OCI-LY7 (cell line): ENCODE results near the gene MAP2K5.

Source experiments
- EZH2phosphoT487 ChIP-seq: fragments of 200-600 bp; sonication (generic); IDR thresholded peaks from 2 replicates; pipeline ENCODE4 v1.6.1; 2018; ENCODE audit warnings: low read depth, borderline replicate concordance, mild to moderate bottlenecking, mixed run types, antibody characterized with exemption, low read length, moderate library complexity, mixed read lengths
- TF ChIP-seq, protein P1 (sequence below): fragments of 200-600 bp; sonication (generic); conservative IDR thresholded peaks from 2 replicates; pipeline ENCODE4 v1.5.1; 2014; ENCODE audit warnings: mild to moderate bottlenecking, antibody characterized with exemption, low read length, moderate library complexity, mixed read lengths

DNA sequence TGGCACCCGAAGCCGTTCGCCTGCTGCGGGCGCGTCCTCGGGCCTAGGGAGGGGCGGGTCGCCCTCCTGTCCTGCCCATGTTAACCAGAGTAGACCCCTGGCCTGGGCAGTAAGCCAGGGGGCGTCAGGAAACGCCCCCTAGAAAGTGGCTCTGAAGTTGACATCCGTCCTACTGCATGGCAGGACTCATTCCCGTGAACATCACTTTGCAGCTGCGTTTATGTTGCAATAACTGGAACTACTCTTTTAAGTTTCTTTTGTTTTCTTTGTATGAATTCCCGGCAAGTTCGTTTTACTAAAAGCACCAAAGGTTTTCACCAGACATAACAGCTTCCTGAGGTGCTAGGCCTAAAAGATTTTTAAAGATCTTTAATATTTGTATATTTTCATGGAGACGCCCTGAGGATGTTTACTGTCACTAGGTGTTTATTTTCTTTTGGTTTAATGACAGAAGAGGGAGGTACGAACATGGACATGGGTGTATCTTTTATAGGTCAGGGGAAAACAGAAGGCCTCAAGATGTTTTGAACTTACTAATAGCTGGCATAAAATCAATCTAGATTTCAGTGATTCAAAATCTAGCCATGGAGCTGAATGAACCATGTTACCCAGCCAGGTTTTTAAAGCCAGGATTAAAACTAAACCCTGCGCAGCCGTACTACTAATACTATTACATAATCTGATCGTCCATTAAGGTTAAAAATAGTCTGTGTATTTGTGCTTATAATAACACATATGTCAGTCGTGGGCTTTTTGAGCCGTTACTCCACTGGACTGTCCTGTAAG, 20.5 kb upstream of the MAP2K5 start:
- TF ChIP-seq, protein P1, sequence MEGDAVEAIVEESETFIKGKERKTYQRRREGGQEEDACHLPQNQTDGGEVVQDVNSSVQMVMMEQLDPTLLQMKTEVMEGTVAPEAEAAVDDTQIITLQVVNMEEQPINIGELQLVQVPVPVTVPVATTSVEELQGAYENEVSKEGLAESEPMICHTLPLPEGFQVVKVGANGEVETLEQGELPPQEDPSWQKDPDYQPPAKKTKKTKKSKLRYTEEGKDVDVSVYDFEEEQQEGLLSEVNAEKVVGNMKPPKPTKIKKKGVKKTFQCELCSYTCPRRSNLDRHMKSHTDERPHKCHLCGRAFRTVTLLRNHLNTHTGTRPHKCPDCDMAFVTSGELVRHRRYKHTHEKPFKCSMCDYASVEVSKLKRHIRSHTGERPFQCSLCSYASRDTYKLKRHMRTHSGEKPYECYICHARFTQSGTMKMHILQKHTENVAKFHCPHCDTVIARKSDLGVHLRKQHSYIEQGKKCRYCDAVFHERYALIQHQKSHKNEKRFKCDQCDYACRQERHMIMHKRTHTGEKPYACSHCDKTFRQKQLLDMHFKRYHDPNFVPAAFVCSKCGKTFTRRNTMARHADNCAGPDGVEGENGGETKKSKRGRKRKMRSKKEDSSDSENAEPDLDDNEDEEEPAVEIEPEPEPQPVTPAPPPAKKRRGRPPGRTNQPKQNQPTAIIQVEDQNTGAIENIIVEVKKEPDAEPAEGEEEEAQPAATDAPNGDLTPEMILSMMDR, result peak; percentile 27; the same call in 1 of the 2 replicates
- no peak for TF ChIP-seq EZH2phosphoT487
